Measurements from ENCODE around the gene PPP2R5C.
A peak's percentile ranks its signal among the peaks of the same experiment; 100 is the strongest.

The PPP2R5C gene

GRCh38 chr14:101755591-101756324 lies 5.8 kb upstream of the PPP2R5C start:
- no peak for TF ChIP-seq CTCF (IDR thresholded peaks at IDR 0.05; ENCODE audit: insufficient read depth, low read length, poor library complexity, severe bottlenecking)
- Histone ChIP-seq H3K4me3 (replicated peaks; ENCODE audit: low read depth, low read length) (no peak overlapping the region), H3K27me3 (replicated peaks; ENCODE audit: control insufficient read depth, insufficient read depth, low read length) (no peaks in the 10 kb centered on the region; the same call in 1 of the 2 replicates), H3K36me3 (ENCODE audit: control insufficient read depth, insufficient read depth, low read length) (no peaks in the 10 kb centered on the region)
- no peak for DNase-seq (ENCODE audit: extremely low read depth, insufficient read length)

- no peak for TF ChIP-seq CTCF (IDR thresholded peaks at IDR 0.05; ENCODE audit: insufficient read depth, low read length, poor library complexity, severe bottlenecking)
- no peak for DNase-seq (ENCODE audit: extremely low read depth, insufficient read length)
- Histone ChIP-seq H3K27me3 (replicated peaks; ENCODE audit: control insufficient read depth, insufficient read depth, low read length) (no peaks in the 10 kb centered on the region; the same call in 1 of the 2 replicates), H3K36me3 (ENCODE audit: control insufficient read depth, insufficient read depth, low read length) (no peaks in the 10 kb centered on the region), H3K4me3 (replicated peaks; ENCODE audit: low read depth, low read length) (no peak overlapping the region)
Measured at GRCh38 chr14:101757064-101757838, 4.3 kb upstream of the PPP2R5C start.

- no peak for TF ChIP-seq CTCF (IDR thresholded peaks at IDR 0.05; ENCODE audit: insufficient read depth, low read length, poor library complexity, severe bottlenecking)
- H3K36me3 ChIP-seq (ENCODE audit: control insufficient read depth, insufficient read depth, low read length) = no peaks in the 10 kb centered on the region
- DNase-seq (ENCODE audit: extremely low read depth, insufficient read length) = no peak
Measured at GRCh38 chr14:101757839-101758211, 3.7 kb upstream of the PPP2R5C start.

GRCh38 chr14:101758913-101759593 lies 2.5 kb upstream of the PPP2R5C start:
- no peak for DNase-seq (ENCODE audit: extremely low read depth, insufficient read length)
- no peaks in the 10 kb centered on the region; the same call in 1 of the 2 replicates for H3K27me3 ChIP-seq (replicated peaks; ENCODE audit: control insufficient read depth, insufficient read depth, low read length)
- H3K4me3 ChIP-seq (replicated peaks; ENCODE audit: low read depth, low read length) = no peak overlapping the region
- no peak for TF ChIP-seq CTCF (IDR thresholded peaks at IDR 0.05; ENCODE audit: insufficient read depth, low read length, poor library complexity, severe bottlenecking)
- no peaks in the 10 kb centered on the region for H3K36me3 ChIP-seq (ENCODE audit: control insufficient read depth, insufficient read depth, low read length)

More at GRCh38 chr14:101757839-101758211, 3.7 kb upstream of the PPP2R5C start:
- no peak overlapping the region for H3K4me3 ChIP-seq (replicated peaks; ENCODE audit: low read depth, low read length)
- H3K27me3 ChIP-seq (replicated peaks; ENCODE audit: control insufficient read depth, insufficient read depth, low read length) = no peaks in the 10 kb centered on the region; the same call in 1 of the 2 replicates

- peak; percentile 94 for DNase-seq (ENCODE audit: extremely low read depth, insufficient read length)
- Histone ChIP-seq H3K4me3 (replicated peaks; ENCODE audit: low read depth, low read length) (peak overlapping the region; percentile 89), H3K36me3 (ENCODE audit: control insufficient read depth, insufficient read depth, low read length) (no peaks in the 10 kb centered on the region; the same call in 1 of the 2 replicates), H3K27me3 (replicated peaks; ENCODE audit: control insufficient read depth, insufficient read depth, low read length) (no peaks in the 10 kb centered on the region; the same call in 1 of the 2 replicates)
- no peak for TF ChIP-seq CTCF (IDR thresholded peaks at IDR 0.05; ENCODE audit: insufficient read depth, low read length, poor library complexity, severe bottlenecking)
Measured at GRCh38 chr14:101760138-101761011, 1.1 kb upstream of the PPP2R5C start.
